Measurements from ENCODE around the gene SNTN.

DNA sequence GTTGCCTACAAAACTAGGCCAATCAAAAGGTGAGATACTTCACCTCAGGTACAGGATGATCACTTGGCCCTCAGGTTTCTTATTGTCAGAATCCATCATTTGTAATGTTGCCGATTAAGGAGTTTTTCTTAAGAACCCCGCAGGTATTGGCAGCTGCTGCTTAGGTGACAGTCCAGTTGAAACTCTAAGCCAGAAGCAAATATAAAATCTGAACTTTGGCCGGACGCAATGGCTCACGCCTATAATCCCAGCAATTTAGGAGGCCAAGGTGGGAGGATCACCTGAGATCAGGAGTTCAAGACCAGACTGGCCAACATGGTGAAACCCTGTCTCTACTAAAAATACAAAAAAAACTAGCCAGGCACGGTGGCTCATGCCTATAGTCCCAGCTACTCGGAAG is 43.1 kb upstream of the SNTN start:
- TF ChIP-seq YY1 (IDR thresholded peaks at IDR 0.05; ENCODE audit: insufficient read depth, insufficient read length) (no peak), SUZ12 (IDR thresholded peaks at IDR 0.05; ENCODE audit: extremely low read depth, insufficient read depth, insufficient read length) (no peak)
